AG04450 (cell line): ENCODE measurements around the gene MYBL2. TPM values are rescaled to one million over a fixed set of nuclear protein-coding genes. Genes with fewer than 3 reads are reported as not detected.
"Not testable (repeated sequence)": the region's sequence is repeated elsewhere in the genome, so short reads cannot be mapped to it uniquely, and the experiment has no call there.

ENCODE experiments used
- CTCF ChIA-PET: fragments of 300-600, 350-600 bp; formaldehyde crosslinking; extraction: SDS; loops from one replicate; lab custom pipeline; 2022; ENCODE audit warnings: antibody characterized with exemption, inconsistent platforms; lab: Charles Lee
- POLR2A ChIA-PET: fragments of 350-600 bp; formaldehyde crosslinking; extraction: SDS; loops from one replicate; lab custom pipeline; 2021; ENCODE audit warnings: antibody characterized with exemption, inconsistent platforms; lab: Yijun Ruan, JAX
- DNase-seq: peaks from one replicate; pipeline ENCODE4 v3.0.0-alpha.2; 2011; ENCODE audit warnings: low read depth, low spot score
- H3K27ac ChIP-seq: one replicate; pipeline ENCODE4 v1.5.1; 2012; ENCODE audit warnings: low read depth, low read length, control low read depth
- H3K27me3 ChIP-seq: one replicate; pipeline ENCODE4 v1.6.0; 2012; ENCODE audit warnings: low read length; ENCODE audit not compliant: control insufficient read depth, insufficient read depth
- H3K4me3 ChIP-seq: 2 replicates; pipeline ENCODE4 v1.5.1; 2011; ENCODE audit warnings: mild to moderate bottlenecking, low read depth, low read length, control low read depth
- H3K9me3 ChIP-seq: 2 replicates; pipeline ENCODE4 v1.5.1; 2012; ENCODE audit warnings: low read length; ENCODE audit not compliant: control insufficient read depth, insufficient read depth
- CTCF ChIP-seq: IDR thresholded peaks from 2 replicates; pipeline ENCODE4 v1.5.1; 2011; ENCODE audit warnings: low read depth, low read length, control low read depth, inconsistent platforms
- polyA plus RNA-seq: library from polyadenylated mRNA; depleted of rRNA; stranded (reverse); fragments of >200 nt; gene quantifications from 2 replicates; pipeline ENCODE4 v1.2.3, GENCODE V29; 2011

The MYBL2 gene
- polyA plus RNA-seq, 1 experiment = 1.7 TPM

- TF ChIP-seq CTCF = no peak
- no peak overlapping the region for H3K4me3 ChIP-seq
- H3K27me3 ChIP-seq = no peaks in the 10 kb centered on the region
- CTCF ChIA-PET = interaction anchor here (0.8 kb wide), 1 partner anchor 112 kb away, joined by 4 read pairs; no protein-coding TSS in a partner anchor
- no peak for DNase-seq
- H3K27ac ChIP-seq = no peak overlapping the region
- H3K9me3 ChIP-seq = no peaks in the 10 kb centered on the region
- POLR2A ChIA-PET = no interaction called here
Measured at GRCh38 chr20:43650997-43651525, 15.9 kb upstream of the MYBL2 start.

- DNase-seq, H3K27me3 ChIP-seq, H3K4me3 ChIP-seq, POLR2A ChIA-PET, CTCF ChIA-PET, H3K9me3 ChIP-seq, H3K27ac ChIP-seq: not testable (repeated sequence)
Measured at GRCh38 chr20:43651650-43652184, 15.2 kb upstream of the MYBL2 start.

- ChIA-PET CTCF (no interaction called here), POLR2A (no interaction called here)
- Histone ChIP-seq H3K9me3 (no peaks in the 10 kb centered on the region), H3K27me3 (no peaks in the 10 kb centered on the region), H3K27ac (no peak overlapping the region), H3K4me3 (no peak overlapping the region)
- TF ChIP-seq CTCF = no peak
- DNase-seq = no peak
Measured at GRCh38 chr20:43653966-43654365, 12.9 kb upstream of the MYBL2 start.

GRCh38 chr20:43655176-43655575, 11.7 kb upstream of the MYBL2 start:
- H3K27me3 ChIP-seq, DNase-seq, H3K27ac ChIP-seq, H3K4me3 ChIP-seq, POLR2A ChIA-PET, CTCF ChIA-PET, H3K9me3 ChIP-seq: not testable (repeated sequence)

GRCh38 chr20:43655937-43656336, 11.0 kb upstream of the MYBL2 start:
- no peak for TF ChIP-seq CTCF
- Histone ChIP-seq H3K27me3 (no peaks in the 10 kb centered on the region), H3K9me3 (no peaks in the 10 kb centered on the region), H3K27ac (no peak overlapping the region), H3K4me3 (no peak overlapping the region)
- no peak for DNase-seq
- POLR2A ChIA-PET = no interaction called here
- CTCF ChIA-PET = no interaction called here

GRCh38 chr20:43658069-43658722, 8.7 kb upstream of the MYBL2 start:
- ChIA-PET POLR2A (no interaction called here), CTCF (interaction anchor here (0.6 kb wide), 1 partner anchor 126 kb away, joined by 4 read pairs; no protein-coding TSS in a partner anchor)
- H3K27me3 ChIP-seq = no peaks in the 10 kb centered on the region
- peak overlapping the region; percentile 59 for H3K27ac ChIP-seq
- no peak for DNase-seq
- TF ChIP-seq CTCF = 0 out of 2 replicates have a peak, but pooled peaks have one; percentile 24
- H3K9me3 ChIP-seq = no peaks in the 10 kb centered on the region
- peak overlapping the region; percentile 69 for H3K4me3 ChIP-seq
